Skeletal muscle tissue (tissue), 4 donors: ENCODE results near the gene MDH1. TPM values are rescaled to one million over a fixed set of nuclear protein-coding genes. Genes with fewer than 3 reads are reported as not detected.

Source experiments
- H3K27ac ChIP-seq: one replicate; pipeline ENCODE4 v1.7.0; 2013; ENCODE audit warnings: mild to moderate bottlenecking, low read depth, low read length, inconsistent platforms
- H3K27me3 ChIP-seq, 3 donors: one replicate each; pipeline ENCODE4 v1.7.0; 2013; ENCODE audit warnings: low read length in 3 of 3; ENCODE audit not compliant: control insufficient read depth in 3 of 3, insufficient read depth in 3 of 3
- H3K36me3 ChIP-seq, 3 donors: one replicate each; pipeline ENCODE4 v1.7.0; 2013; ENCODE audit warnings: low read length in 3 of 3; ENCODE audit not compliant: control insufficient read depth in 3 of 3, insufficient read depth in 3 of 3
- H3K4me1 ChIP-seq, 3 donors: one replicate each; pipeline ENCODE4 v1.7.0; 2013; ENCODE audit warnings: low read length in 3 of 3, mild to moderate bottlenecking in 3 of 3; ENCODE audit not compliant: control insufficient read depth in 3 of 3, insufficient read depth in 3 of 3
- H3K4me3 ChIP-seq, 3 donors: one replicate each; pipeline ENCODE4 v1.7.0; 2013; ENCODE audit warnings: low read length in 3 of 3
- H3K9ac ChIP-seq, 3 donors: one replicate each; pipeline ENCODE4 v1.7.0; 2013; ENCODE audit warnings: low read length in 3 of 3, mild to moderate bottlenecking in 3 of 3, moderate library complexity in 2 of 3, low read depth in 1 of 3
- H3K9me3 ChIP-seq, 3 donors: one replicate each; pipeline ENCODE4 v1.7.0; 2013; ENCODE audit warnings: low read length in 3 of 3; ENCODE audit not compliant: control insufficient read depth in 3 of 3
- total RNA-seq: library from RNA; depleted of rRNA; stranded (reverse); fragments of >200 nt; gene quantifications from one replicate; pipeline ENCODE4 v1.2.3, GENCODE V29; 2014
- donor health status: Osteomylitis.

Gene MDH1
- total RNA-seq, 1 donor from 2014 or later = 232 TPM

DNA sequence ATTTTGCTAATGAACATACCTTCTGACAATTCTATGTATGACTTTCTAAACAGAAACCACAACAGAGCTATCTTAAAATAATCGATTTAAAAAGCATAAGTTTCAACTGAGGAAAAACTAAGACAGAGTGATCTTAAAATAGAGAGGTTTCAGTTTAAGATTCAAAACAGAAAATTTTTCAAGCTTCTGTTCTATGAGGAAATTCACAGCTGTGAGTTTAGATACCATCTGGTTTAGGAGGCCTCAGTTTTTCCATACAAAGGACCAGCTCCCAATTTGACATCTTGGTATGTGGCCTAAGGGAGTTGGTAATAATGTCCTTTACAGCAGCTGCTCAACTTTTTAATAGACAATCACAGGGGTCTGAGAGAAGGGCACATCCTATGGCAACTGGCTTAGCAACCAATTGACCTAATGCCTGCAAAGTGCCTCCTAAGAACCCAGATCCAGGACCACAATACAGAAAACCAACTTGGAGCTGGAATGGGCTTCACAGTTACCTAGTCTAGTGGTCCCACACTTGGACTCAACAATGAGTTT lies 39.7 kb downstream of the MDH1 start:
- Histone ChIP-seq H3K27me3 (no peaks in the 10 kb centered on the region), H3K27ac (no peak overlapping the region), H3K4me3 (no peak overlapping the region), H3K4me1 (no peaks in the 10 kb centered on the region), H3K36me3 (no peaks in the 10 kb centered on the region), H3K9ac (no peak overlapping the region), H3K9me3 (peaks cover 0 to 4% (median 2%) of the 10 kb centered on the region in 3 donors)

DNA sequence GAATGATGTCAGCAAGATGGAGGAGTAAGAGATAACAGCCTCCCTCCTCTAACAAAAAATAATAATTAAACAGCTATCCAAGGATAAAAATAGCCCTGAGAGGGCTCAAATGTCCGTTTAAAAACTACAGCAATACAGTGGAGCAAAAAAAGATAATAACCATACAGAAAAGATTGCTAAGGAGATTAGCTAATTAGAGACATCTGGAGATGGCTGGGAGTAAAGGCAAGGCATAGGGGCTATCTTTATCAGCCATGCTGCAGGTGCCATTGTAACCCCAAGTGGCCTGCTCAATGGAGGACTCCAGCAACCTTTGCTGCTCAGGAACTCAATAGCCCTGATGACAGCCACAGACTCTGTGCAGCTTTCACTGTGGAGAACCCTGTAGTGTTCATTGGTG lies 42.7 kb downstream of the MDH1 start:
- Histone ChIP-seq H3K9ac (no peak overlapping the region), H3K9me3 (peaks cover 0 to 7% (median 4%) of the 10 kb centered on the region in 3 donors), H3K27ac (no peak overlapping the region), H3K36me3 (no peaks in the 10 kb centered on the region), H3K27me3 (no peaks in the 10 kb centered on the region), H3K4me1 (no peaks in the 10 kb centered on the region), H3K4me3 (no peak overlapping the region)

GRCh38 chr2:63632382-63632781 lies 43.6 kb downstream of the MDH1 start:
- Histone ChIP-seq H3K27ac (no peak overlapping the region), H3K9ac (no peak overlapping the region), H3K4me1 (no peaks in the 10 kb centered on the region), H3K9me3 (peaks cover 0 to 7% (median 4%) of the 10 kb centered on the region in 3 donors), H3K4me3 (no peak overlapping the region), H3K36me3 (no peaks in the 10 kb centered on the region), H3K27me3 (no peaks in the 10 kb centered on the region)

DNA sequence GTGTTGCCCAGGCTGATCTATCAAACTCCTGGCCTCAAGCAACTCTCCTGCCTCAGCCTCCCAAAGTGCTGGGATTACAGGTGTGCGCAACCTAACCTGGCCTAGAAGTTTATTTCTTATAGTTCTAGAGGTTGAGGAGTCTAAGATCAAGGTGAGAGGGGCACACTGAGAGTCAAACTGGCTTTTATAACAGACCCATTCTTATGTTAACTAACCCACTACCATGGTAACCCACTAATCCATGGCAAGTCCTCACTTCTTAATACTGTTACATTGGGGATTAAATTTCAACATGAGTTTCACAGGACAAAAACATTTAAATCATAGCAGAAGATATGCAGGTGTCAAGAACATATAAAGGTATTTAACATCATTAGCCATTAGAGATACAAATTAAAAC lies 50.6 kb downstream of the MDH1 start:
- Histone ChIP-seq H3K27me3 (no peaks in the 10 kb centered on the region), H3K4me3 (no peak overlapping the region), H3K27ac (no peak overlapping the region), H3K4me1 (no peaks in the 10 kb centered on the region), H3K9ac (no peak overlapping the region), H3K36me3 (no peaks in the 10 kb centered on the region), H3K9me3 (peaks cover 0 to 4% (median 0%) of the 10 kb centered on the region in 3 donors)

DNA sequence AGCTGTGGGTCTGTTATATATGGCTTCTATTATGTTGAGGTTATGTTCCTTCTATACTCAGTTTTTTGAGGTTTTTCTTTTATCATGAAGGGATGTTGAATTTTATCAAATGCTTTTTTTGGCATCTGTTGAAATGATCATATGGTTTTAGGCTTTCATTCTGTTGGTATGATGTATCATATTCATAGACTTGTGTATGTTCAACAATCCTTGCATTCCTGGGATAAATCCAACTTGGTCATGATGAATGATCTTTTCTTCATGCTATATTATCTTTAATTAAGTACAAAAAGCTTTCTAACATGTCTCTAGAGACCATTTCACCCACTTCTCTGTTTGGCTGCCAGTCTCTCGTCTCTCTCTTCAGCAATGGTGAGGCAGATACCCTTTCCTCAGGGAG lies 54.2 kb downstream of the MDH1 start:
- no peaks in the 10 kb centered on the region for H3K9me3 ChIP-seq
- H3K4me1 ChIP-seq = no peaks in the 10 kb centered on the region
- no peak overlapping the region for H3K27ac ChIP-seq
- H3K9ac ChIP-seq = no peak overlapping the region
- no peaks in the 10 kb centered on the region for H3K27me3 ChIP-seq
- H3K4me3 ChIP-seq = no peak overlapping the region
- H3K36me3 ChIP-seq = no peaks in the 10 kb centered on the region

GRCh38 chr2:63643486-63643885 lies 54.7 kb downstream of the MDH1 start:
- Histone ChIP-seq H3K4me1 (no peaks in the 10 kb centered on the region), H3K4me3 (no peak overlapping the region), H3K27me3 (no peaks in the 10 kb centered on the region), H3K36me3 (no peaks in the 10 kb centered on the region), H3K9me3 (no peaks in the 10 kb centered on the region), H3K27ac (no peak overlapping the region), H3K9ac (no peak overlapping the region)

- no peak overlapping the region for H3K4me3 ChIP-seq
- no peaks in the 10 kb centered on the region for H3K9me3 ChIP-seq
- no peak overlapping the region for H3K9ac ChIP-seq
- no peak overlapping the region for H3K27ac ChIP-seq
- H3K4me1 ChIP-seq = no peaks in the 10 kb centered on the region
- H3K27me3 ChIP-seq = no peaks in the 10 kb centered on the region
- no peaks in the 10 kb centered on the region for H3K36me3 ChIP-seq
Measured at GRCh38 chr2:63648632-63649031, 59.9 kb downstream of the MDH1 start.

- H3K9ac ChIP-seq = no peak overlapping the region
Measured at GRCh38 chr2:63649829-63650228, 61.1 kb downstream of the MDH1 start.

GRCh38 chr2:63650756-63651155 lies 62.0 kb downstream of the MDH1 start:
- Histone ChIP-seq H3K27ac (no peak overlapping the region), H3K36me3 (no peaks in the 10 kb centered on the region), H3K4me1 (no peaks in the 10 kb centered on the region), H3K9ac (no peak overlapping the region), H3K9me3 (no peaks in the 10 kb centered on the region), H3K27me3 (no peaks in the 10 kb centered on the region), H3K4me3 (no peak overlapping the region)

More at GRCh38 chr2:63649829-63650228, 61.1 kb downstream of the MDH1 start:
- Histone ChIP-seq H3K27me3 (no peaks in the 10 kb centered on the region), H3K36me3 (no peaks in the 10 kb centered on the region), H3K4me1 (no peaks in the 10 kb centered on the region), H3K27ac (no peak overlapping the region), H3K4me3 (no peak overlapping the region), H3K9me3 (no peaks in the 10 kb centered on the region)

- H3K27ac ChIP-seq = no peak overlapping the region
- H3K9ac ChIP-seq = no peak overlapping the region
- no peaks in the 10 kb centered on the region for H3K36me3 ChIP-seq
- no peaks in the 10 kb centered on the region for H3K9me3 ChIP-seq
- H3K4me1 ChIP-seq = no peaks in the 10 kb centered on the region
- no peak overlapping the region for H3K4me3 ChIP-seq
- H3K27me3 ChIP-seq = no peaks in the 10 kb centered on the region
Measured at GRCh38 chr2:63651356-63651755, 62.6 kb downstream of the MDH1 start.
